CD4-positive, alpha-beta T cell treated with Interleukin-17A for 1 hour (primary cell): Measurements from ENCODE around the gene PTPRU.
A peak's percentile ranks its signal among the peaks of the same experiment; 100 is the strongest.

ENCODE experiments used
- DNase-seq: peaks from one replicate; pipeline ENCODE4 v3.0.0-alpha.2; 2020

The PTPRU gene

DNA sequence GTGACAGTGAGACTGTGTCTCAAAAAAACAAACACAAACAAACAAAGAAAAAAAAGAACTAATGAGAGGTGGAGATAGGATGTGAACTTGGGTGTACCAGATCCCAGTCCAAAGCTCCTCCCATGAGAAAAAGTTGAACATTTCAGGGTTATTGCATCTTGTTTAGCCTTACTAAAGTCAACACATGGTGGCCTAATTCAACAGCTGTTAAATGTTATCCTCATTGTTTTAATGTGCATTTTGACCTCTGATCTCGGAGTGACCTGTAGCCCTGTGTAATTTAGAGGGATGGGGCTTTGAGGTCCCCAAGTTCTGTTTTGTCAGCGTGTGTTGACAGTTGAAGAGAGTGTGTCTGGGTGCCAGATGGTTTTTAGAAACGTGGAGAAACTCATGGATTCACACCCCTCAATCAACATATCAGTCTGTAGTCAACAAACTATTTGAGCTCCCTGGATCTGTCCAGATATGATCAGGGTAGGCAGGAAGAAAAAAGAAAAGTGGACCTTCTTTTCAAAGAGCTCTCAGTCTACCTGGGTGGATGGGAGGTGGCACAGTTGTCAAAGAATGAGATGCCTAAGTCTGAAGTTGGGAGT lies 34.7 kb downstream of the PTPRU start:
- no peak for DNase-seq

DNA sequence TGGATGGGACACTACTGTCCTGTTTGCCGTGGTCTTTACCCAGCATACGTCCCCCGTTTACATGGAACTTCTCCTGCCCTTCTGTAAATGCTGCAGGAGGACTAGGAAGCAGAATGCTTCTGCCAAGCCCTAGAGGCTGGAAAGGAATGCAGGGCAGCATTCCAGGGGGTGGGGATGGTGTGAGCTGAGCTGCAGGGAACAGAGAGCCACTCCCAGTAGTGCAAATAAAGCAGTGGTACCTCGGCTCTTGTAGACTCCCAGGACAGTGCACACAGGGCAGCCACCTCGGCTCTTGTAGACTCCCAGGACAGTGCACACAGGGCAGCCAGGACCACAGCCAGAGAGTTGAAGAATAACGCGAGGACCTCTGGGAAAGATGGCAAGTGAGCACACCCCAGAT lies 35.4 kb downstream of the PTPRU start:
- DNase-seq, result no peak

DNA sequence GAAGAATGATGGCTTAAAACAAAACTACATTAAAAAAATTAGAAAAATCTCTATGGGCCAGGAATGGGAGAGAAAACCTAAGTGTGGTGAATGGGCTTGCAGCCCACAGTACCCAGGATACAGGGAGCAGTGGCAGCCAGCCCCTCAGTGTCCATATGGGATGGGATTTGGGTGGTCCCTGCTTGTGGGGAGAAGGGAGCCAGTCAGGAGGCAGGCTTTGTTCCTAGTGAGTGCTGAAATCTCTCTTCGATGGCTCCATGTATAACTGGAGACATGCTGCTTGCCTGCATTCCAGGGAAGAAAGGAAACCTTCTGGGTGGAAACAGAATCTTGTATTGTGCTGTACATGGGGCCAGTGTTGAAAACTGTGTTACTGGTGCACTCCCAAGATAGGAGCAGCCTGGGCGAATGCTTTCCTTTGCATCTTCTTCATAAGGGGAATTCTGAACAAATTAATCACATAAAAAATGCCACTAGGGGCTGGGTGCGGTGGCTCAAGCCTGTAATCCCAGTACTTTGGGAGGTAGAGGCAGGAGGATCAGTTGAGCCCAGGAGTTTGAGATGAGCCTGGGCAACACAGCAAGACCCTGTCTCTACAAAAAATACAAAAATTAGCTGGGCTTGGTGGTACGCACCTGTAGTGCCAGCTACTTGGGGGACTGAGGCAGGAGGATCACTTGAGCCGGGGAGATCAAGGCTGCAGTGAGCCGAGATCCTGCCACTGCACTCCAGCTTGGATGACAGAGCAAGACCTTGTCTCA lies 36.0 kb downstream of the PTPRU start:
- DNase-seq, result no peak

DNA sequence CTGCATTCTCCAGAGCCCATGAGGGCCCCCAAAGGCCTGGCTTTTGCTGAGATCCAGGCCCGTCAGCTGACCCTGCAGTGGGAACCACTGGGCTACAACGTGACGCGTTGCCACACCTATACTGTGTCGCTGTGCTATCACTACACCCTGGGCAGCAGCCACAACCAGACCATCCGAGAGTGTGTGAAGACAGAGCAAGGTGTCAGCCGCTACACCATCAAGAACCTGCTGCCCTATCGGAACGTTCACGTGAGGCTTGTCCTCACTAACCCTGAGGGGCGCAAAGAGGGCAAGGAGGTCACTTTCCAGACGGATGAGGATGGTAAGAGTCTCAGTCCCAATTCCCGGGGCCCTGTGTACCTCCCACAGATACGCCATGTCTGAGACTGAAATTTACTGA lies 39.1 kb downstream of the PTPRU start:
- no peak for DNase-seq

DNA sequence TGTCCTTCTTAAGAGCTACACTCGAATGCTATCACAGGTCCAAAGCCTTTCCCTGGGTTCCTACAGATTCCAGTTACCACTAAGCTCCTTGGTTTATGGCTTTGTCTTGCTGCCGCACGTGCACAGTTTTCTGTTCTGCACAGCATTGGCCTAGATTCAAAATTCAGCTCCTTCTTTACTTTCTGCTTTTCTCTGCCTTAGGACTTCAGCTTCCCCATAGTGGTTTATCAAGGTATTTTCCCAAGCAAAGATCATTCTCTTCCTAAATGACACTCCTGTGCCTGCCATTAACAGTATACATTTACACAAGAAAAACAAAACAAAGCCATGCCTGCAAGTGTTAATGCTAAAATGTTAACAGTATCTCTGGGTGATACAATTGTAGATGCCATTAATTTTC lies 41.8 kb downstream of the PTPRU start:
- DNase-seq, result no peak

DNA sequence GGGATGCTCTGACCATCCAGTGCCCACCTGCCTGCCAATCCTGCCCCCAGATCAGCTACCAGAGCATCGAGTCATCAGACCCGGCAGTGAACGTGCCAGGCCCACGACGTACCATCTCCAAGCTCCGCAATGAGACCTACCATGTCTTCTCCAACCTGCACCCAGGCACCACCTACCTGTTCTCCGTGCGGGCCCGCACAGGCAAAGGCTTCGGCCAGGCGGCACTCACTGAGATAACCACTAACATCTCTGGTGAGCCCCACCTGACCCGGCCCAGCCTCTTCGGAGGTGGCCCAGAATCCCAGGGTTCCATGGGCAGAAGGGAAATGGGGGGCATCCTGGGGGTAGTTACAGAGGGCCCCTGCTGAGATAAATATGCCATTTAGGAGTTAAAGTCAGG lies 43.1 kb downstream of the PTPRU start:
- DNase-seq, result no peak

DNA sequence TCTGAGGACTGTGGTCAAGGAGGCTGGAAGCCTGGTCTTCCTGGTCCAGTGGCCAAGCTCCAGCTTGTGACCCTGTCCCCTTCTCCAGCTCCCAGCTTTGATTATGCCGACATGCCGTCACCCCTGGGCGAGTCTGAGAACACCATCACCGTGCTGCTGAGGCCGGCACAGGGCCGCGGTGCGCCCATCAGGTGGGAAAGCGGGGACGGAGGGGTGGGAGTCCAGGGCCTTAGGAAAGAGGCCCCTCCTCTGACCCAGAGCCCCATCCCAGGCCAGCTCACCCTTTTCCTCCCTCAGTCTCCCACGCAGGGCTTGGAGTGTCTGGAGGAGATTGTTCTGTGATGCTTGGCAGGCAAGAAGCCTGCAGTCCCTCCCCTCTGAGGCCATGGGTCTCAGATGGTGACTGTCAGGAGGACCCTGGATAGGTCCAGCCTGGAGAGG lies 43.6 kb downstream of the PTPRU start:
- no peak for DNase-seq

DNA sequence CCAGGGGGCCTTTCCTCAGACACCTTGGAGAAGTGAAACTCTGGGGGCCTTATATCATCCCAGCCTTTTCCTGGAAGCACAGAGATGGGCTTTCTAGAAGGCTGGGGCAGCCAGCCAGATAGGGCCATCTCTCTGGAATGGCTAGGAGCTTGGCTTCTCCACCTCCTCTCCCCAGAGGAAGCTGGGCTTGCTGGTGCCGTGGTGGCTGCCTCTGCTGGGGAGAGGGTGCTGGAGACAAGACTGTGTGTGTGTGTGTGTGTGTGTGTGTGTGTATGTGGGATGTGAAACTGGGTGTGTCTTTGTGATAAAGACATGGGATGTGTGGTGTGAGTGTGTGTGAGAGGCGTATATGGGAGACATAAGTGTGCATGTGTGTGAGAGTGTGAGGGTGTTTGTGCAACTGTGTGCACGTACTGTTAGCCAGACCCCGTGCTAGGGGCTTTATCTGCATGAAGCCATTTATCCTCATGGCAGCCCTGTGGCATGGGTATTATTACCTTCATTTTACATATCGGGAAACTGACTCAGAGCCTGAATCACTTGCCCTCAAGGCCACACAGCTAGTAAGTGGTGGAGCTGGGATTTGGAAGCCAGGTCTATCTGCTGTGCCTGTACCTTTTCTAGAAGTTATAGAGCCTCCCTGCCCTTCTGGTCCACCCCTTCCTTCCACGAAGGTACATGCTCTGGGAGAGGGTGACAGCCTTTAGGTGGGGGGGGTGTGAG lies 44.2 kb downstream of the PTPRU start:
- DNase-seq, result no peak

DNA sequence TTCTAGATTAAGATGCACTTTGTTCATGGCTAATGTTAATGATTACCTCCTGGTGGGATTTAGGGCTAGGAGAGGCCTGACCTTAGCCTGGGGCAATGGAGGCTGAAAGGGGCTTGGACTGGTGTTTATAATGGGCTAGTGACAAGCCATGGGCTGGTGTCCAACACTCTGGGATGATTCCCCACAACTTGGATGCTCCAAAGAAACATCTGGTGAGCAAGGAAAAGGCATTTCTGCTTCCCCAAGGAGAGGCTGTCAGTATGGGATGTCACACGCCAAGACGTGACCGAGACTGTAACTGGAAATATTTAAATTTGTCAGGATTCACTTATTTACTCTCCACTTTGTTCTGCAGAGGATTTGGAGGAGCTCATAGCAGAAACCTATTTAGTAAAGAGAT lies 45.2 kb downstream of the PTPRU start:
- no peak for DNase-seq

DNA sequence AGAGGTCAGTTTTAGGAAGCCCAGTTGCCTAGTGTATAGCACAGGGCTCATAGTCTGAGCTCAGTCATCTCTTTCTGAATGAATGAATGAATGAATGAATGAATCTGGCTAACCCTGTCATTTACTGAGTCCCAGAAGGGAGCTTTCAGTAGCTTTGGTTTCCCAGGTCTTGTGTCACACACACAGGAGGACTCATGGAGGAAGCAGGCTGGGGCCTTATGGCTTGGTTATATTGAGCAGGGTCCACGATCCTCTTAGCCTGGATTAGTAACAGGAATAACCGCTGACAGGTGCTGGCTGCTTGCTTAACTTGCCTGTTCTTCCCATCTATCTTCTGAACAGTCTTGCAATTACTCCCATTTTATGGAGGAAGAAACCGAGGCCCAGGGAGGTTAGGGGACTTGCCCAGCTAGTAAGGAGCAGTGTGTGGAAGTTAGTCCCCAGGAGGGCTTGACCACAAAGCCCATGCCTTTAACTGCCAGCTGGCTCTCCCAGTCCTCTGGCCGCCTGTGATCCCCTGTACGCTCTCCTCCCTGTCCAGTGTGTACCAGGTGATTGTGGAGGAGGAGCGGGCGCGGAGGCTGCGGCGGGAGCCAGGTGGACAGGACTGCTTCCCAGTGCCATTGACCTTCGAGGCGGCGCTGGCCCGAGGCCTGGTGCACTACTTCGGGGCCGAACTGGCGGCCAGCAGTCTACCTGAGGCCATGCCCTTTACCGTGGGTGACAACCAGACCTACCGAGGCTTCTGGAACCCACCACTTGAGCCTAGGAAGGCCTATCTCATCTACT lies 46.0 kb downstream of the PTPRU start:
- DNase-seq, result no peak

DNA sequence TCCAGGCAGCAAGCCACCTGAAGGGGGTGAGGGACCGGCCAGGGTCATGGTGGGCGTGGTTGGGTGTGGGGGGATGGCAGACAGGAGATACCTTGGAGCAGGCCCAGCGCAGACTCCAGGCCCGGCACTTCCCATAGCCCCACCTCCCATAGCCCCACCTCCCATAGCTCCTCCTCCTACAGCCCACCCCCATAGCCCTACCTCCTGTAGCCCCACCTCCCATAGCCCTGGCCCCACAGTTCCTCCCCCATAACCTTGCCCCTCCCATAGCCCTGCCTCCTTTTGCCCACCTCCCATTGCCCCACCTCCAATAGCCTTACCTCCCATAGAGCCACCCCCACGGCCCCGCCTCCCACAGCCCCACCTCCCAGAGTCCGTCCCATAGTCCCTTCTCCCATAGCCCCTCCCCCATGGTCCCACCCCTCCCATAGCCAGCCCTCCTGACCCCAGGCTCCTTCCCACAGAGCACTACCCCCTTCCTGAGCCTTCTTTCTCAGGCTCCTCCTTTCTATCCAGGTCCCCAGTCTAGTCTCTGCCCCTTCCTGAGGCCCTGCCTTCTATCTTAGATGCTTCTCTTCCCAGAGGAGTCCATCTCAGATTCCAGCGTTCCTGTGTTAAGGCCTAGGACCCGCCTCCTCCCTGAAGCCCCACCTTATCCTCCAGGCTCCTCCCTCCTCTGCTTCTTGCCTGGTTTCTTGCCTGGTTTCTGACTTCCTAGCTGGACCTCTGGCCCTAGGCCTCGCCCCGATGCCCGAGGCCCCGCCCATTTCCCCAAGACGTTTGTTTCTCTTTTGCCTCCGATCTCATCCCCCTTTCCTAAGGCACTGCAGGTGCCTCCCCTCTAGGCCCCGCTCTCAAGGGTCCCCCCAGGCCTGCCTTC lies 46.8 kb downstream of the PTPRU start:
- peak; percentile 18 for DNase-seq

DNA sequence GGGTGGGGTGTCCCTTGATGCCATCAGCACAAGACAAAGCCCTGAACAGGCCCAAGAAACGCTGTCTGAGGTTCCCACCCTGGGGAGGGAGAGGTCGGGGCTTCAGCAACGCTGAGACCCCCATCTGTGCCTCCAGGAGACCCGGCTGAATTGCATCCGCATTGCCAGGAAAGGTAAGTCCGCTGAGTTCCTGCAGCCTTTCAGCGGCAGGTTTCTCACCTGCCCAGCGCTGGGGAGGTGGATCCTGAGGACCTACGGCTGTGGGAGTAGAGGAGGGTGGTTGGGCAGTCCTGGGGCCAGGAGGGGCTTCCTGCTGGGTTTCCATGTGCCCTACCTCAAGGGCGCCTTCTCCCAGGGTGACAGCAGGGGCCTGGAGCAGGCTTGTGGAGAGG lies 47.5 kb downstream of the PTPRU start:
- DNase-seq, result no peak

DNA sequence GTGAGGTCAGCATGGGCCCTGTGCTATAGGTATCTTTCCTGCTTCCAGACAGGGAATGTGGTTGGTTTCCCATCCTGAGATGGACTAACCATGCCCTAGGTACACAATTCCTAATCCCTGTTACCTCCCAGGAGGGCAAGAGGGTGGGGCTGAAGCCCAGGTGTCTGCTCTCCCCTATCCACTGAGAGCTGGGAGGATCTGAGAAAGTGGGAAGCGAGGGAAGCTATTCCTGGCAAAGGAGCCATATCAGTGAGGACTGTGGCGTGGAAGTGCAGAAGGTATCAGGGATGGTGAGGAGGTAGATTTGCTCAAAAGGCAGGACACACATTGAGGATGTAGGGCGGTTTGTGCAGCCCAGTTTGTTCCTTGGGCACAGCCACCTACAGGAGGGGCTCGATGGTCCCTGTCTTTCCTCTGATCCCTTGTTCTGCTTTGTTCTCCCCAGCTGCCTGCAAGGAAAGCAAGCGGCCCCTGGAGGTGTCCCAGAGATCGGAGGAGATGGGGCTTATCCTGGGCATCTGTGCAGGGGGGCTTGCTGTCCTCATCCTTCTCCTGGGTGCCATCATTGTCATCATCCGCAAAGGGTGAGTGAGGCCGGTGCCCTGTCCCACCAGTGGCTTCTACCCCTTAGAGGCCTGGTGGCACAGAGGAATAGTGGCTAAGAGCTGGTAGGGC lies 48.1 kb downstream of the PTPRU start:
- no peak for DNase-seq

DNA sequence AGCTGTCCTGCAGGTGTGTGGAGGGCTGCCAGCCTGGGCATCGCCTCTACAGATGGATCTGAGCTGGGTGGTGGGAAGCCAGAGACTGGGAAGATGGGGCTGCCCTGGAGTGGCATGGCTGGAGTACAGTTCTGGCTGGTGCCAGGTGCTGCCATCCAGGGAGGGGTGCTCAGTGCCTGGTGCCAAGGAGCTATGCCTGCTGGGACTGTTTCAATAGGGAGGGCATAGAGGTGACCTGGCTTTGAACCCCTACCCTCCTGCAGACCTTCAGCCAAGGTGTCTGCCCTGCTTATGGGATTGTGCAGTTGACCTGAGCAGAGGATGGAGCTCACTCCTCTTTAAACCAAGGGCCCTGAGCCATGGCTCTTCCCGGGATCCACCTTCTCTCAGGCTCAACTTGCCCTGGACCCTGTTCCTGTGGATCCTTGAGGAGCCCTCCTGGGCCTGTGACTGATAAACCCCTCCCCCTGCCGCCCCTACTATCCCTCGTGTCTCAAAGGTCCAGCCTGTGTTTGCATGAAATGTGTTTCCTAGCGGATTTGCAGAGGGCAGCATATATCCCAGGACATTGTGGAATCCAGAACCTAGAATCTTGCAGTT lies 48.7 kb downstream of the PTPRU start:
- DNase-seq, result no peak

DNA sequence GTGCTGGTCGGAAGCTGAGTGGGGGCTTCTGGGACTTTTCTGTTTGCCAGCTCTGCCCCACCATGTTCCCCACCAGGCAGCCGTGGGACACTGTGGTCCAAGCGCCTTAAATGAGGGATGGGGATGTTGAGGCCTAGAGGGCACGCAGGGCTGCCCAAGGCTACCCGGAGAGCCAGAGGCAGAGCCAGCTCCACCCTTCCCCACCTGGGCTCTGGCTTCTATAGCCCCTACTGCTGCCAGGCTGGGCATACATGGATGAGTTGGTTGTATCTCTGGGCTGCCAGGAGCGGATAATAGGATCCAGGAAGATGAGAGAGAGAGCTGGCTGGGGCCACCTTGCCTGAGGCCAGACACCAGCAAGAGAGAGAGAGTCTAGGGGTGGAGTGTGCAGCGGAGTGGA lies 49.4 kb downstream of the PTPRU start:
- DNase-seq, result no peak

DNA sequence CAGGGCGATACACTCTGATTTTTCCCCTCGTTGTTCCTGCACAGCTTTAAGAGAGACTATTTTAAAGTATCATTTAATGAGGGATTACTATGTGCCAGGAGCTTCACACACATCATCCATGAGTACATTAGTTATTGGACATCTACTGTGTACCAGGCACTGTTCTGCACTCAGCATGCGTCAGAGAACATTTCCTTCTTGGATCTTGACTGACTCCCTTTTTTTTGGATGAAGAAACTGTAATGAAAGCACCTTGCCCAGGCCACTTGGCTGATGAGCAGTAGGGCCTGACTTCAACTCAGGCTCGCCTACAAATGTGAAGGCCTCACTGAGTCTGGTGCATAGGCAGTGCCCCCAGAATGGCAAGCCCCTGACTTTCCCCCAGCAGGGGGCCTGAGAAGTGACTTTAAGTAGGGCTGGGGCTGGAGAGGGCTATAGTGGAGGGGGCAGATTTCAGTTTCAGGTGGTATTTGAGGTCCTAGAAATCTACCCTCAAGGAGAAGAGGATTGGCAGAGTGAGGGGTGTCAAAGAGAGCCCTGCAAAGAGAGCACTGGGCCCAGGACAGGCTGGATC lies 50.0 kb downstream of the PTPRU start:
- no peak for DNase-seq

DNA sequence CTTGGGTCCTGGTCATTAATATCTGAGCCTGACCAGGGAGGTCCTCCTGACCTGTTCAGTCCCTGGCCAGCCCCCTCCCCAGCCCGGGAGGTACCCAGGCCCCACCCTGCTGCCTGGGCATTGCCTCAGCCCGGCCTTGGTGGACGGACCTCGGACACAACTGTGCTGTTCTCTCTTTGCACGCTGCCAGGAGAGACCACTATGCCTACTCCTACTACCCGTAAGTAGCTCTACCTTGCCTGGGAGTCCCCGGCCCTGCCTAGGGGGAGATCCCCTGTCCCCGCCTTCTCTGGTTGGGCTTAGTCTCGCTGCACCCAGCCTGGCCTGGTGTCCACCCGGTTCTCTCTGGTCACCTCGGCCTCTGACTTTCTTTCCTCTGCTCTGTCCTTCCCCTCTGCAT lies 53.2 kb downstream of the PTPRU start:
- DNase-seq, result no peak

DNA sequence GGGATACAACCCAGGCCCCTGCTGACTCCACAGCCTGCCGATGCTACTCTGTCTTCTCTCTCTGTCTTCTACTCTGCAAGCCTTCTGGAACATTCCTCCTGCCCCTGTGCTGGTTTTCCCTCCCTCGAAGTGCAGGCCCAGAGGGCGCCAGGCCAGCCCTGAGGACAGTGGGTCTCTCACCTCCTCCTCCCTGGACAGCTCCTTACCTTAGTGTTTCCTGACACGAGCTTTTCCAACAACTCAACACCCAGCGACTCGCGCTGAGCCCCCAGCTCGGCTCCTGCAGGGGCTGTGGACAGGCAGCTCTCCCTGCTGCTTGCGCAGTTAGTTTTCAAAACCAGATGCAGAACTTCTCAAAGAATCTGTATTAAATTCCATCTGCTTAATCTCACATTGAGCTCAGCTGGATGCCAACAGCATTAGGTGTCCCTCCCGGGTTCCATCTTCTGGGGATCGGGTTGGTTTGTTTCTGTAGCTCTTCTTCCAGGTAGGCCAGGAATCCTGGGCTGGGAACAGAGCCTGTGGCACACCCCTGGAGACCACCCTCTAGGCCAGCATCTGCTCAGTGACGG lies 54.2 kb downstream of the PTPRU start:
- DNase-seq, result no peak

DNA sequence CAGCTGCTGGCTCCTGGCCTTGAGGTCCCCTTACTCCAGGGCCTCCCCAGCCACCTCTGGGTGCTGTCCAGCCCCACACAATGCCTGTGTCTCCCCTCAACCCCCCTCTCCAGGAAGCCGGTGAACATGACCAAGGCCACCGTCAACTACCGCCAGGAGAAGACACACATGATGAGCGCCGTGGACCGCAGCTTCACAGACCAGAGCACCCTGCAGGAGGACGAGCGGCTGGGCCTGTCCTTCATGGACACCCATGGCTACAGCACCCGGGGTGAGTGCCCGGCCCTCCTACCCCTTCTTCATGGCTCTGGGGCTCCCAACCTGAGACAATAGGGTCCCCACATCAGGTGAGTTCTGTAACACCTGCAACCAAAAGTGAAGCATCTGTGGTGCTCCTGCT lies 55.4 kb downstream of the PTPRU start:
- DNase-seq, result no peak

DNA sequence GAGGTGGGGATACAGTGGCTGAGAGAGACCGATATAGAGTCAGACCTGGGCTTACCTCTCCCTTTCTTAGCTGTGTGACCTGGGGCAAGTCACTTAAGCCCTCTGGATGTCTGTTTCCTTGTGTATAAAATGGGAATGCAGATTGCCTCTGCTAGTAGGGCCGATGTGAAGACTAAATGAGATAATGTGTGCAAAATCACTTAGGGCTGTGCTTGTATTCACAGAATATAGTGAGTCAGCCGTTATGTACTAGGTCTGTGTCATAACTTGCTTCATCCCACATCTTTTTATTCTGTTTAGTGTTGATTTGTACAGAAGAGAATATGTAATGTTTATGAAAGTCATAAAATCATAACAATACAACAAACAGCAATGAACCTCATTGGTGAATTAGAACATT lies 56.0 kb downstream of the PTPRU start:
- no peak for DNase-seq

DNA sequence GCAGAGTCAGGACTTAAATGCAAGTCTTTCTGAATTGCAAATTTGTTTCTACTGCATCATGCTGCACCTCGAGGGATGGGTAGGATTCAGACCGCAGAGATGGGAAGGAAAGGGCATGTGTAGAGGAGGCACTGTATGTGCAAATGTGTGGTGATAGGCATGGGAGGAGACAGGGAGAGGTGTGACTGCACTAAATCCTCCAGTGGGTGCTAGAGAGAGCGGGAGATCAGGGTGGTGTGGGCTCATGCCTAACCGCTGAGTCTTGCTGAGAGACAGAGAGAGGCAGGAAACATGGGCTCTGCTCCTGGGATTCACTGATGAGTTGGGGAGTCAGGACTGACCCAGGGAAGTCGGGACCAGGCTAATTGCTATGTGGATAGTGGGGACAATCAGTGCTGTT lies 61.1 kb downstream of the PTPRU start:
- no peak for DNase-seq
